Measurements from ENCODE around the gene MED13L. TPM values are rescaled to one million over a fixed set of nuclear protein-coding genes. Genes with fewer than 3 reads are reported as not detected.

The MED13L gene
- total RNA-seq, 1 donor from 2014 or later, result 141 TPM

DNA sequence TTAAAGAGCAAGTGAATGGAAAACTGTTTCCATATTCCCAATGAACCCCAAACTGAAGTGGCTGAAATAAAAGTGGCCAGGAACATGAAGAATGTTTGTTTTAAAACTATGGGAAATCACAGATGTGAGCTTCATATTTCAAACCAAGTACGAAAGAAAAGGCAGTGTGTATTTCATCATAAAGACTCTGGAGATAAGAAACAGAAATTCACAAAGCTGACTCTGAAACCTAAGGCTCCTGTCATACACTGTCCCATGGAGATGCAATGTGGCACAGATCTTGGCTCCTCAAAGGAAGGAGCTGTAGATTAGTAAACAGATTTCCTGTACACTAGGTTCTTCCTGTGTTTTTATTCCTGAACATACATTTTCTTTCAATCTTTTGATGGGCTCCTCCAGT, 304.4 kb downstream of the MED13L start:
- H3K4me3 Mint-ChIP-seq (ENCODE audit: low read depth), result no peak overlapping the region
- peaks cover 30% of the 10 kb centered on the region for H3K36me3 Mint-ChIP-seq (ENCODE audit: insufficient read depth)
- H3K27me3 Mint-ChIP-seq, result no peaks in the 10 kb centered on the region
- no peaks in the 10 kb centered on the region for H3K9me3 Mint-ChIP-seq (ENCODE audit: low read depth)
- H3K27ac Mint-ChIP-seq, result peak overlapping the region; percentile 43
- DNase-seq (ENCODE audit: low spot score, unreplicated experiment), result no peak
- TF ChIP-seq, protein P1, sequence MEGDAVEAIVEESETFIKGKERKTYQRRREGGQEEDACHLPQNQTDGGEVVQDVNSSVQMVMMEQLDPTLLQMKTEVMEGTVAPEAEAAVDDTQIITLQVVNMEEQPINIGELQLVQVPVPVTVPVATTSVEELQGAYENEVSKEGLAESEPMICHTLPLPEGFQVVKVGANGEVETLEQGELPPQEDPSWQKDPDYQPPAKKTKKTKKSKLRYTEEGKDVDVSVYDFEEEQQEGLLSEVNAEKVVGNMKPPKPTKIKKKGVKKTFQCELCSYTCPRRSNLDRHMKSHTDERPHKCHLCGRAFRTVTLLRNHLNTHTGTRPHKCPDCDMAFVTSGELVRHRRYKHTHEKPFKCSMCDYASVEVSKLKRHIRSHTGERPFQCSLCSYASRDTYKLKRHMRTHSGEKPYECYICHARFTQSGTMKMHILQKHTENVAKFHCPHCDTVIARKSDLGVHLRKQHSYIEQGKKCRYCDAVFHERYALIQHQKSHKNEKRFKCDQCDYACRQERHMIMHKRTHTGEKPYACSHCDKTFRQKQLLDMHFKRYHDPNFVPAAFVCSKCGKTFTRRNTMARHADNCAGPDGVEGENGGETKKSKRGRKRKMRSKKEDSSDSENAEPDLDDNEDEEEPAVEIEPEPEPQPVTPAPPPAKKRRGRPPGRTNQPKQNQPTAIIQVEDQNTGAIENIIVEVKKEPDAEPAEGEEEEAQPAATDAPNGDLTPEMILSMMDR (IDR thresholded peaks at IDR 0.05; ENCODE audit: unreplicated experiment), result no peak
- peaks cover 20% of the 10 kb centered on the region for H3K4me1 Mint-ChIP-seq (ENCODE audit: low read depth)

DNA sequence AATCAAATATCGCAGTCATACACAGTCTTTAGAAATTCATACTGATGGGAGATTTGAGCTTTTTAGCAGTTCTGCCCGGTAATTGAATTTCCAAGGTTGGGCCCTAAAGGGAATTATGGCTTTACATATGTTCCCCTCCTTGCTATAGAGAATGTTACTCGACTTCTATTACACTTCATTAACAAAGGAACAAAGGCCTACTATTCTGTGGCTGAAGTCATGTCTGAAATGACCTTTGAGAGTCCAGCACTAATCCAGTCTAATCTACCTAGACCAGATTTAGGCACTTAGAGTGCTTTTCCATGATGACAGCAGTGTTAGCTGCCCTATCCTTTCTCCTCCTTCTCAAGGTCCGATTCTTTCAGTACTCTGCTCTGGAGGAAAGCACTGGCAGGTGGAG, 305.3 kb downstream of the MED13L start:
- Mint-ChIP-seq H3K4me3 (ENCODE audit: low read depth) (no peak overlapping the region), H3K36me3 (ENCODE audit: insufficient read depth) (peaks cover 30% of the 10 kb centered on the region), H3K27ac (no peak overlapping the region), H3K9me3 (ENCODE audit: low read depth) (no peaks in the 10 kb centered on the region), H3K27me3 (no peaks in the 10 kb centered on the region), H3K4me1 (ENCODE audit: low read depth) (peaks cover 20% of the 10 kb centered on the region)
- DNase-seq (ENCODE audit: low spot score, unreplicated experiment), result no peak
- TF ChIP-seq, protein P1 (IDR thresholded peaks at IDR 0.05; ENCODE audit: unreplicated experiment), result no peak

DNA sequence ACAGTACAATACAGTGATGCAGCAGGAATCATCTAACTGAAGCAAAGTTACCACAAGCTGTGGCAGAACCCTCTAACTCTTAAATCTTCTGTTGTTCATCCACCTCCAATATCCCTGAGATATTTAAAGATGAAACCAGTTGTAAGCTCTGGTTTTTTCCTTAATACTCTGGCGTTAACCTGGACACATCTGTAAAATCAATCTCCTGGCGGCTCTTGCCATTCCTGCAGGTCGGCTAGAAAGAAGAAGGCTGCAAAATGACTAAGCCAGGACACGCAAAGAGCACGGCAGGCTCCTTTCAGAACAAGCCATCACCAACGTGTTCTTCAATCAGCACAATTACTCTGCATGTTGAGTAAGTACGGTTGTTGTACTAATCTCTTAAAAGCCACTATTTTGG, 309.3 kb downstream of the MED13L start:
- Mint-ChIP-seq H3K27me3 (no peaks in the 10 kb centered on the region), H3K9me3 (ENCODE audit: low read depth) (no peaks in the 10 kb centered on the region), H3K27ac (peak overlapping the region; percentile 57), H3K4me3 (ENCODE audit: low read depth) (no peak overlapping the region), H3K4me1 (ENCODE audit: low read depth) (peaks cover 6% of the 10 kb centered on the region), H3K36me3 (ENCODE audit: insufficient read depth) (peaks cover 40% of the 10 kb centered on the region)
- no peak for DNase-seq (ENCODE audit: low spot score, unreplicated experiment)
- TF ChIP-seq, protein P1 (IDR thresholded peaks at IDR 0.05; ENCODE audit: unreplicated experiment), result no peak

DNA sequence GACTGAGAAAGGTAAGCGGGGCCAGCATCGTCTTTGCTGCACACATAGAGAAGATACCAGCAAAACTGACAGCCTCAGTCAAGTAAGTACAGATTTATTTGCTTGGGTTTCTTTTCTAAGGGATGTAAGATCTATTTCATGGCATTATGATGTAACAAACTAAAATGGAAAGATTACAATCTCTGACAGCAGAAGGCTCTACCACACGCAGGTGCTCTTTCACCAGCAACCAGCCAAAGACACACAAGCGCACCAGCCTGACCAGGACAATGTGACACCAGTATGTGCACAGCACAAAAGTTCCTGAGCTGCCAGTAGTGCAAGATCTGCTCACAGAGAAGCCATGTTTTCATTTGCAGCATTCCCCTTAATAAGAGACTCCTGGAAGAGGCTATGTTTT, 311.1 kb downstream of the MED13L start:
- no peak overlapping the region for H3K27ac Mint-ChIP-seq
- TF ChIP-seq, protein P1 (IDR thresholded peaks at IDR 0.05; ENCODE audit: unreplicated experiment), result no peak

DNA sequence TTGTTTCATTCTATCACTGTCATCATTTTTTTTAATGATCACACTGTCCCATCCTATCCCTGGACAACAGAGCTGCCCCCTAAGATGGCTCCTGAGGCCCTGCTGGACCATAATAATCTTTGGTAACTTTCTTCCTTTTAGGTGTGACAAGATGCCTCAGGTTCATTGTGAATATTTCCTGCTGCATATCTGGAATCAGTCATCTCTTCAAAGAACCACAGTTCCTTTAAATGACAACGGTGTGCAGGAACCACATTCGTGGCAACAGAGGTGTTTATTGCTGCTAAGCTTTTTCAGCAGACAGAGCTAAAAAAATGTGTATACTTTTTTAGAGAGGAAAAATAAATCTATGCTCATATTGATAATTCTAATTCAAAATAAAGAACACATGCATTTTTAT, 312.9 kb downstream of the MED13L start:
- Mint-ChIP-seq H3K27ac (no peak overlapping the region), H3K9me3 (ENCODE audit: low read depth) (no peaks in the 10 kb centered on the region), H3K27me3 (no peaks in the 10 kb centered on the region)

More for the DNA sequence above, 311.1 kb downstream of the MED13L start:
- no peaks in the 10 kb centered on the region for H3K4me1 Mint-ChIP-seq (ENCODE audit: low read depth)
- no peak overlapping the region for H3K4me3 Mint-ChIP-seq (ENCODE audit: low read depth)
- H3K9me3 Mint-ChIP-seq (ENCODE audit: low read depth), result no peaks in the 10 kb centered on the region
- H3K36me3 Mint-ChIP-seq (ENCODE audit: insufficient read depth), result peaks cover 32% of the 10 kb centered on the region
- no peak for DNase-seq (ENCODE audit: low spot score, unreplicated experiment)
- H3K27me3 Mint-ChIP-seq, result no peaks in the 10 kb centered on the region

More for the DNA sequence above, 312.9 kb downstream of the MED13L start:
- no peak for DNase-seq (ENCODE audit: low spot score, unreplicated experiment)
- TF ChIP-seq, protein P1 (IDR thresholded peaks at IDR 0.05; ENCODE audit: unreplicated experiment), result no peak
- Mint-ChIP-seq H3K36me3 (ENCODE audit: insufficient read depth) (peaks cover 30% of the 10 kb centered on the region), H3K4me1 (ENCODE audit: low read depth) (no peaks in the 10 kb centered on the region), H3K4me3 (ENCODE audit: low read depth) (no peak overlapping the region)
